ENCODE data around the gene GATA5. TPM values are rescaled to one million over a fixed set of nuclear protein-coding genes. Genes with fewer than 3 reads are reported as not detected.

GATA5 gene, protein sequence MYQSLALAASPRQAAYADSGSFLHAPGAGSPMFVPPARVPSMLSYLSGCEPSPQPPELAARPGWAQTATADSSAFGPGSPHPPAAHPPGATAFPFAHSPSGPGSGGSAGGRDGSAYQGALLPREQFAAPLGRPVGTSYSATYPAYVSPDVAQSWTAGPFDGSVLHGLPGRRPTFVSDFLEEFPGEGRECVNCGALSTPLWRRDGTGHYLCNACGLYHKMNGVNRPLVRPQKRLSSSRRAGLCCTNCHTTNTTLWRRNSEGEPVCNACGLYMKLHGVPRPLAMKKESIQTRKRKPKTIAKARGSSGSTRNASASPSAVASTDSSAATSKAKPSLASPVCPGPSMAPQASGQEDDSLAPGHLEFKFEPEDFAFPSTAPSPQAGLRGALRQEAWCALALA
- not detected for total RNA-seq

DNA sequence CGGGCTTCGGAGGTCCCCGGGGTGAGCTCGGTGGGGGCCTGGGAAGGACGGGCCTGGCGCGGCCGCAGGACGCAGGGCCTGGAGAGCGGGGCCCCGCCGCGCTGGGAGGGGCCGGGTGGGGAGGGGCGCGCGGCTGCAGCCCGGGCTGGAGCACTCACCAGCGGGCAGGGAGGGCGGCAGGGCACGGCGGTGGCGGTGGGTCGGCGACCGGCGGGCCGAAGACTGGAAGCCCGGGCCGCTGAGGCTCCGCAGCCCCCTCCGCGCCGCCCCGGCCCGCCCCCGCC is at the start of gene GATA5:
Gene GATA5, minus strand, starts transcription at position 224 of the 284 bp plus-strand sequence. CDS start 474 bp downstream, outside the sequence.
- peaks cover 1% of the 10 kb centered on the region for H3K4me1 Mint-ChIP-seq
- peak within 1 kb of the TSS; percentile 62 for H3K27ac Mint-ChIP-seq
- H3K4me3 Mint-ChIP-seq, result no peak within 1 kb of the TSS
- H3K36me3 Mint-ChIP-seq, result no peaks in the 10 kb centered on the region
- no peaks in the 10 kb centered on the region for H3K9me3 Mint-ChIP-seq
- H3K27me3 Mint-ChIP-seq, result peaks cover 60% of the 10 kb centered on the region
- DNase-seq, result no peak

DNA sequence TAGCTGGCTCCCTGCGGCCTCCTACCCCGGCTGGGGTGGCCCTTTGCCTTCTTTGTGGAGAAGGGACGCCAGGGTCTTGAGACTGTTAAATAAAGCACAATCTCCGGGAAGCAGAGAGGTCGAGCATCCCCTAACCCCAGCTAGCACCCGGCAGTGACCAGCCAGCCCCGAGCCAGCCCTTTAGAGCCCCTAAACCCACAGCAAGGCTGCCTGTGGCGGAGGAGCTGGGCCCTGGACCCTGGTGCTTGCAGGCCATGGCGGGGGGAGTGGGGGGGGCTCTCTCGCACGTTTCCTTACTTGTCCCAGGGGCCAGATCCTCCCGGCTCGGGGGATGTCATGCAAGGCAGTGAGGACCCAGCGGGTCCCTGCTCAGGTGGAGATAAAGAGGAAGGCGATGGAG is 49.2 kb upstream of the GATA5 start:
- Mint-ChIP-seq H3K27me3 (peaks cover 11% of the 10 kb centered on the region), H3K4me3 (no peak overlapping the region), H3K4me1 (peaks cover 16% of the 10 kb centered on the region), H3K36me3 (no peaks in the 10 kb centered on the region), H3K9me3 (no peaks in the 10 kb centered on the region), H3K27ac (no peak overlapping the region)
- DNase-seq, result no peak

DNA sequence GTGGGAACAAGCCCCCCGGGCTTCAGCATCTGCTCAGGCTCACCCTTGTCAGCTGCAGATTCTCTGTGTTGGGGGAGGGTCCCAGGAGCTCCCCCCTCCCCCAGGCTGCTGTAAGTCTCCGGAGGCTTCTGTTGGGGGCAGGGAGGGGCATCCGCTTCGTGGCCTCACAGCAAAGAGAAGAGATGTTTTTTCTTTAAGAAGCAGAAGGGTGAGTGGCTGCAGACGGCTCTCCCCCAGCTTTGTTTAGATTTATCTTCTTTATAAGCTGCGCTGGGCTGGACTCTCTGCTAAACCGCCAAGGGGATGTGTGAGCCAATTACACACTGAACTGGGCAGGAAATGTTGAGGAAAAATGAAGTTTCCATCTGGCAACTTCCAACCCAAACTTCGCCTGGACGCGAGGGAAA is 48.7 kb upstream of the GATA5 start:
- Mint-ChIP-seq H3K27ac (peak overlapping the region; percentile 54), H3K36me3 (no peaks in the 10 kb centered on the region), H3K4me3 (peak overlapping the region; percentile 57), H3K27me3 (peaks cover 11% of the 10 kb centered on the region), H3K9me3 (no peaks in the 10 kb centered on the region), H3K4me1 (peaks cover 16% of the 10 kb centered on the region)
- no peak for DNase-seq

DNA sequence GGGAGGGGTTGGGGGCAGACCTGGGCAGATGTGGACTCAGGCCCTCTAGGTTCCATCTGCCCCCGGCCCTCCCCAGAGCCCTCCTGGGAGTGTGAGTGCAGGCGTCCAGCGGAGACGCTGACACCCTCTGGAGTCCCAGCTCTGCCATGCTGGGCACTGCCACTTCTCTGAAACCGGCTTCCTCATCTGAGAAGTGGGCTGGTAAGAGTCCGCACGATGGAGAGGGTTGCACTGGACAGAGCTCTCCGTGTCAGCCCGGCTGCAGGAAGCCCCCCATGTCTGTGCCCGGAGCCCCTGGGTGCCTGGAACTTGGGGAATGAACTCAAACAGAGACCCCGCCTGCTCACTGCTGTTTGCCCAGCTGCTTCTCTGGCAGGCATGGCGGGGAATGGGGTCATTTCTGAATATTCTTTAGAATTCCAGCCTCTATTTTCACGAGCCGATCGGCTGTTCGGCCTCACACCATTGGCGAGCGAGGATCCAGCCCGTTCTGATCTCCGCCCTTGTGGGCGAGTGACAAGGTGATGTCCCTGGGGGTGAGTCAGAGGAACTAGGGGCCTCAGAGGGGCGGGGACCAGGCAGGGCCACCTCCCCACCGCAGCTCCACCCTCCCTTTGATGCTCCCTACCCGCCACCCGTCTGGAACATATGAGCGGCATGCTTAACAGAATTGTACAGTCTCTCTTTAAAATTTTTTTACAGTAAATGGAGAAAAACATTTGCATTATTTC is 47.8 kb upstream of the GATA5 start:
- H3K9me3 Mint-ChIP-seq, result no peaks in the 10 kb centered on the region
- peak; percentile 88 for DNase-seq
- peak overlapping the region; percentile 57 for H3K4me3 Mint-ChIP-seq
- H3K27me3 Mint-ChIP-seq, result peaks cover 11% of the 10 kb centered on the region
- H3K4me1 Mint-ChIP-seq, result peaks cover 16% of the 10 kb centered on the region
- H3K36me3 Mint-ChIP-seq, result no peaks in the 10 kb centered on the region
- peak overlapping the region; percentile 77 for H3K27ac Mint-ChIP-seq

DNA sequence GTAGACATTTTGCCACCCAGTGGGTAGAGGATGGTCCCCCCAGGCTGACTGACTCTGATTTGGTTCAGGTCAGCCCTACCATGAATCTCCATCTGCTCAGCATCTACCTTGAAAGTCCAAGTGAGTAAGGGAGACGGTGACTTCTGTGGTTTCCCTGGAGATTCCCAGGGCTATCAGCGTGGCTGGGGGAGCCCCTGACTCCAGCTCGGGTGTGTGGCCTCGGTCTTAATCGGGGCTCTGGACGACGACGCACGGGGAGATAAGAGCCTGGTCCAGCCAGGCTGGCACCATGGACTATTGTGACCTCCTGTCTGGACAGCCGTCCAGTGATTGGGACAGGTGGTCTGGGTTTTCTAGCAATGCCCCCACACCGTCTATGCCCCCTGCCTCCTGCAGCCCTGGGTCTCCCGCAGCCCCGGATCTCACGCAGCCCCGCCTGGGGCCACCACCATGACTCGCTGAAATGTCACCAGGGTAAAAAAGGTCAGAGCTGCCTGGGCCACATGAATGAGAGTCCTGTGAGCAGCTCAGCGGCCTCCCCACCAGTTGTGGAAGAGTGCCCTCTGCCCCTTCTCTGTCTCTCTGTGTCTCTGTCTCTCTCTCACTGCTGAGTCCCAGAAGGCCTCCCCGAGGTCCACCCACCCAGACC is 47.1 kb upstream of the GATA5 start:
- DNase-seq, result peak; percentile 61
- Mint-ChIP-seq H3K4me1 (peaks cover 16% of the 10 kb centered on the region), H3K9me3 (no peaks in the 10 kb centered on the region), H3K36me3 (no peaks in the 10 kb centered on the region), H3K27me3 (peaks cover 11% of the 10 kb centered on the region), H3K4me3 (peak overlapping the region; percentile 1), H3K27ac (peak overlapping the region; percentile 77)

DNA sequence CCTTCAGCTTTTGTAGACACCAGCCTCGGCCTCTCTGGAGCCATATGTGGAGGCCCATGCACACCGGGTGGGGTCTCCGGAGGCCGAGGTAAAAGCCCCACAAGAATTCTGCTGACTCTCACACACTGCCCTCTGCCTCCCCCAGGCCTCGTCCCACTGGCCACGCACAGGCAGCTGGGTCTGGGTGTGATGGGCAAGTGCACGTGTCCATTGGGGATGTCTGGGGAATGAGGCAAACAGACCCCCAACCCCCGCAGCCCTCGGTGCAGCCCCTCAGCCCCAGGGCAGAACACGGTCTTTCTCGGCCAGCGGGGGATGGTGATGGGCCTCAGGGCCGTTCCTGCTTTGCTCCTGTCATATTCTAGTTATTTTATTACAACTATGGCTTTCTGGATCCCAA is 44.0 kb upstream of the GATA5 start:
- Mint-ChIP-seq H3K9me3 (no peaks in the 10 kb centered on the region), H3K36me3 (no peaks in the 10 kb centered on the region), H3K27ac (no peak overlapping the region), H3K4me3 (no peak overlapping the region), H3K27me3 (peaks cover 8% of the 10 kb centered on the region), H3K4me1 (peaks cover 16% of the 10 kb centered on the region)
- no peak for DNase-seq

DNA sequence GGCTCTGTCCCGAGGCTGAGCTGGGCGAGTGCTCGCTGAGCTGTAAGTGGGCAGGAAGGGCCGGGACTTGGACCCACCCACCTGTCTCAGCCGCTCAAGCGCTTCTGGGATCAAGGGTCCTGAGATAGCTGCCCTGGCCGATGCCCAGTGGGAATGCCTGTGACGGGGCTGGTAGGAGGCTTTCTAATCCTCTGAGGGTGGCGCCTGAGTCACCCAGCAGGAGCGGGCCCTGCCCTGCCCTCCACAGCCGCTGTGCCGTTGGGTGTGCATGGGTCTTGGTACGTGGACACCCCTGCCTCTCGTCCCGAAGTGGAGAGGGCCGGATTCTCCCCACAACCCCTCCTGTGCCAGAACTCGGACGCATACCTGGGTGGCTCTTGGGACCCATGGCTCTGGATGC is 43.1 kb upstream of the GATA5 start:
- Mint-ChIP-seq H3K9me3 (no peaks in the 10 kb centered on the region), H3K27ac (no peak overlapping the region), H3K4me3 (no peak overlapping the region), H3K4me1 (peaks cover 9% of the 10 kb centered on the region), H3K36me3 (no peaks in the 10 kb centered on the region), H3K27me3 (peaks cover 5% of the 10 kb centered on the region)
- no peak for DNase-seq

DNA sequence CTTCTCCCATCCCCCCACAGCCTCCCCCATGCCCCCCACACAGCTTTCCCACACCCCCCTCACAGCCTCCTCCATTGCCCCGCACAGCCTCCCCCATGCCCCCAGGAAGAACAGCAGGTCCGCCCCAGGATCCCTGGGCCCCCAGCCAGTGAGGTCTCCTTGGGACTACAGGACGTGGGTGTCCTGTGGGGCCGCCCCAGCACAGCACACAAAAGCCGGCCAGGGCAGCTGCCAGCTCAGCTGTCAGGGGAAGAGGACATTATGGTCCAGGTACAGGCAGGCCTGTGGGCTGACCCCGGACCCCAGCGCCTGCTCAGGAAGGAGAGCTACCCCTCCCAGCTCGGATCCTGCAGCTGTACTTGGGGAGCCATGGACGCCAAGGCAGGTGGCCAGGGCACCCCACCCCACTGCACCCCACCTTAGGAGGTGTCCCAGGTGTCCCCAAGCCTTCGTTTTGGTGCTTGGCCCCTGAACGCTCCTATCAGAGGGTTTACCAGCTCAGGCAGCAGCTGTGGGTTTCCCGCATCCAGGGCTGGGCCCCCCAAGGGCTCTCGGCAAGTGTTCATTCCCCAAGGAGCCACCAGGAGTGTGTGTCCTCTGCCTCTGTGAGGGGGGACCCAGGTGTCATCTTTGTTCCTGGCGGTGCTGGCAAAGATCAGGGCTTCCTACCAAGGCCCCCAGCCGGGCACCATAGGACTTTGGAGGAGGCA is 42.3 kb upstream of the GATA5 start:
- Mint-ChIP-seq H3K9me3 (no peaks in the 10 kb centered on the region), H3K36me3 (no peaks in the 10 kb centered on the region), H3K4me3 (no peak overlapping the region), H3K27ac (no peak overlapping the region), H3K4me1 (peaks cover 8% of the 10 kb centered on the region), H3K27me3 (peaks cover 9% of the 10 kb centered on the region)
- no peak for DNase-seq

DNA sequence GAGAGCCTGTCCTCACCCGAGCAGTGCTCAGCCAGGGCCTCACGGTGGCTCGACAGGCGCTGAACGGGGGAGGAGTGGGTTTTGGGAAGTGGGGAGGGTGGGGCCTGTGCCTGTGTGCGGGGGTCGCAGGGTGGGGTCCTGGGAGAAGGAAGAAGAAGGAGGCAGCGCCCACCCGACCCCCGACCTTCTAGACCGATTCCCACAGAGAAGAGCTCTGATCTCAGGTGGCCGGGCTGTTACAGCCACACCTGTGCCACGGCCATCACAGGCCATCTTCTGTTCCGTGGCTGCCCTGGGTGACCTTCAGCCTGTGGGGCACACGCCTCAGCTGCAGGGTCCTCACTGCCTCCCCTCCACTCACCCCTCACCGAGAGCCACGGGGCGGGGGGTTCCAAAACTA is 41.4 kb upstream of the GATA5 start:
- Mint-ChIP-seq H3K27me3 (peaks cover 11% of the 10 kb centered on the region), H3K4me1 (peaks cover 8% of the 10 kb centered on the region), H3K36me3 (no peaks in the 10 kb centered on the region), H3K27ac (no peak overlapping the region), H3K4me3 (no peak overlapping the region), H3K9me3 (no peaks in the 10 kb centered on the region)
- no peak for DNase-seq

DNA sequence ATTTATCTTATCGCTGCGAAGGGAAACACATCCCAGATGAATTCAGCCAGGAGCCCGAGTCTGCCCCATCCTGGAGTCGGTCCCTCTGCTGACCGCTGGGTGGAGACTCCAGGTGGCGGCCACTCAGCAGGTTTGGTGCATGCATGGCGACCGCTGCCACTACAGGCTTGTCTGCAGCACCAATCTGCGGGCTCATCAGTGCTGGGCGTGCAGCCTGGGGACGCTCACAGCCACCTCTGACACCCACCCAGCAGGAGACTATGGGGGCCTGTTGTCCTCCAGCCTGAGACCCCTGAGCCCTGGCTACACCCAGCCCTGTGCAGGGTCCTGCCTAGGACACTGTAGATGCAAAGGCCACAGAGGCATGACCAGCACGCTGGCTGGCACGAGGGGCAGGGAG is 40.5 kb upstream of the GATA5 start:
- Mint-ChIP-seq H3K4me1 (peaks cover 9% of the 10 kb centered on the region), H3K27me3 (peaks cover 11% of the 10 kb centered on the region), H3K4me3 (no peak overlapping the region)

DNA sequence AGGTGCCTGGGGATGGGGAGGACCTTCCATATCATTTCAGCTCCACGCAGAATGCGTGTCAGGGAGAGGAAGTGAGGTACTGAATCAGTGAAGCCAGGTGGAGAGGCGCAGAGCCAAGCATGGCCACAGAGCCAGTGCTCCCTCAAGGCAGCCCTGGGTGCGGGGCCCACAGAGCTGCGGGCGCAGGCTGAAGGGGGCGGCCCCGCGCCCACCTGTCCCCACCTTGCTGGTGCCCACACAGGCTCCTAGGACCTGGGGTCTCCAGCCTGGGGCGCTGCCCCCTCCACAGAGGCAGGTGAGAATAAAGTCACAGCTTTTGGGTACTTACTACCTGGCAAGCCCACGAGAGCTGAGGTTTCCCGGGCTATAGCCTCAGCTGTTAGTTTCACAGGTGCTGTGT is 40.0 kb upstream of the GATA5 start:
- Mint-ChIP-seq H3K27me3 (peaks cover 11% of the 10 kb centered on the region), H3K36me3 (no peaks in the 10 kb centered on the region), H3K9me3 (no peaks in the 10 kb centered on the region), H3K4me3 (no peak overlapping the region), H3K27ac (no peak overlapping the region), H3K4me1 (peaks cover 9% of the 10 kb centered on the region)
- no peak for DNase-seq

More for the DNA sequence above, 40.5 kb upstream of the GATA5 start:
- no peaks in the 10 kb centered on the region for H3K36me3 Mint-ChIP-seq
- no peak for DNase-seq
- no peak overlapping the region for H3K27ac Mint-ChIP-seq
- H3K9me3 Mint-ChIP-seq, result no peaks in the 10 kb centered on the region

DNA sequence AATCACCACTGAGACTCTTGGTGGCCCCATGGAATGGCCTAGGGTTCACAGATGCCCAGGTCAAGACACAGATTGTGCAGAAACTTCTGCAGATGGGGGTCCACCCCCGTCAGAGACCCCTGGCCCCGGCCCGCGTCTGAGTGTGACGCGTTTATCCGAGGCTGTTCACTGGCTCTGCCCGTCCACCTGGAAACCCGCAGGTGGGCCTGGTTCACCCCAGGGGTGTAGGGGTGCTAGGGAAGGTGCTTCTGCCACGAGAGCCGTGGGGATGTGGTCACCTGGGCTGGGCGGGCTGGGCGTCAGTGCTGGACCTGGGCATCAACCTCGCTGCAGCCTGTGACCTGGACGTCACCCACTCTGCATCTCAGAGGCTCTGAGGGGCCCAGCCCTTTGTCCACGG is 39.5 kb upstream of the GATA5 start:
- H3K27me3 Mint-ChIP-seq, result peaks cover 11% of the 10 kb centered on the region
- no peaks in the 10 kb centered on the region for H3K9me3 Mint-ChIP-seq
- no peaks in the 10 kb centered on the region for H3K36me3 Mint-ChIP-seq
- no peak overlapping the region for H3K4me3 Mint-ChIP-seq
- no peak for DNase-seq
- no peak overlapping the region for H3K27ac Mint-ChIP-seq
- peaks cover 9% of the 10 kb centered on the region for H3K4me1 Mint-ChIP-seq

DNA sequence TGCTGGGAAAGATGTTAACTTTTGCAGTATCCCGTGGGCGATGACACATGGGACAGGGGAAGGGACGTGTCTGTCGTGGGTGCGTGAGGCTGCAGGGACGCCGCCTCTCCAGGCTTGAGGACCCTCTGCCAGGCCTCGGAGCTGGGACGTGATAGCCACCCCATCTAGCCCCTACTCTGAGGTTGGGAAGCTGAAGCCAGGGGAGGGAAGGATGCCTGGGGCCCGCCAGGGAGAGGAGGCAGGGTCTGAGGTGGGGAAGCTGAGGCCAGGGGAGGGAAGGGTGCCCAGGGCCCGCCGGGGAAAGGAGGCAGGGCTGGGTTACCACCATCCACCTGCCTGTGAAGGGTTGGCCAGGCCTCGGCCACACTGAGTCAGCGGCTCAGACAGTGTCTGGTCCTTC is 38.2 kb upstream of the GATA5 start:
- Mint-ChIP-seq H3K4me1 (peaks cover 9% of the 10 kb centered on the region), H3K27ac (no peak overlapping the region), H3K27me3 (peaks cover 11% of the 10 kb centered on the region), H3K4me3 (no peak overlapping the region), H3K9me3 (no peaks in the 10 kb centered on the region), H3K36me3 (no peaks in the 10 kb centered on the region)
- no peak for DNase-seq

DNA sequence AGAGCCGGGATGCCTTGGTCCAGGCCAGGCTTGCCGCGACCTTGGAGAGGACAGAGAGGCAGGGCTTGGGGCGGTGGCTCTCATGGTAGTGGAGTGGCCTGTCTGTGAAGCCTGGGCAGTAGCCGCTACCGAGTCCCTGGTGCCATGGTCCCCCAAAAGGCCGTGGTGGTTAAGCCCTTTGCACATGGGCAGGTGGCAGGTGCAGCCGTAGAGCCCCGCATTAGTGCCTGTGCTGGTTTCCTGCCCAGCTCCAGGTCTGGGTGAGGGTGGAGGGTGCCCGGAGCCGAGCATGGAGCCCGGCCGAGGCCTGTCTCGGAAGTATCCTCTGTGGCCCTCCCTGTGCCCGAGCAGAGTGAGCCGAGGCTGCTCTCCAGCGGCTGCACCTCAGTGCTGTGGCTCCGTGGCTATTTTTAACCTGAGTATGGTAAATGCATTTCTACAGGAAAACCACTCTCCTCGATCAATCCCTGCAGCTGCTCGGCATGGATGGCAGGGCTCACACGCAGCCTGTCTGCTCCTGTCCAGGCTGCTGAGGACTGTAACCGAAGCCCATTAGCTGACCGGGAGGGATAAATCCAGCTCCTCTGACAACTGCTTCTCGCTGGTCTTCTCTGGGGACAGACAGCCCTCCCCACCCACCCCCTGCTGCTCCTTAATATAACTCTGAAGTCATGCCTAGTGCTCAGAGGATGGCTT is 36.3 kb upstream of the GATA5 start:
- no peak overlapping the region for H3K27ac Mint-ChIP-seq
- no peaks in the 10 kb centered on the region for H3K36me3 Mint-ChIP-seq
- peaks cover 11% of the 10 kb centered on the region for H3K27me3 Mint-ChIP-seq
- no peak overlapping the region for H3K4me3 Mint-ChIP-seq
- peaks cover 9% of the 10 kb centered on the region for H3K4me1 Mint-ChIP-seq
- no peaks in the 10 kb centered on the region for H3K9me3 Mint-ChIP-seq
- no peak for DNase-seq
